ENCODE measurements around the gene DOK3. TPM values are rescaled to one million over a fixed set of nuclear protein-coding genes. Genes with fewer than 3 reads are reported as not detected.

Gene DOK3
- polyA plus RNA-seq, 2 of the 4 experiments (the other 2 are of a cell fraction), result 1.3 to 7.1 TPM

DNA sequence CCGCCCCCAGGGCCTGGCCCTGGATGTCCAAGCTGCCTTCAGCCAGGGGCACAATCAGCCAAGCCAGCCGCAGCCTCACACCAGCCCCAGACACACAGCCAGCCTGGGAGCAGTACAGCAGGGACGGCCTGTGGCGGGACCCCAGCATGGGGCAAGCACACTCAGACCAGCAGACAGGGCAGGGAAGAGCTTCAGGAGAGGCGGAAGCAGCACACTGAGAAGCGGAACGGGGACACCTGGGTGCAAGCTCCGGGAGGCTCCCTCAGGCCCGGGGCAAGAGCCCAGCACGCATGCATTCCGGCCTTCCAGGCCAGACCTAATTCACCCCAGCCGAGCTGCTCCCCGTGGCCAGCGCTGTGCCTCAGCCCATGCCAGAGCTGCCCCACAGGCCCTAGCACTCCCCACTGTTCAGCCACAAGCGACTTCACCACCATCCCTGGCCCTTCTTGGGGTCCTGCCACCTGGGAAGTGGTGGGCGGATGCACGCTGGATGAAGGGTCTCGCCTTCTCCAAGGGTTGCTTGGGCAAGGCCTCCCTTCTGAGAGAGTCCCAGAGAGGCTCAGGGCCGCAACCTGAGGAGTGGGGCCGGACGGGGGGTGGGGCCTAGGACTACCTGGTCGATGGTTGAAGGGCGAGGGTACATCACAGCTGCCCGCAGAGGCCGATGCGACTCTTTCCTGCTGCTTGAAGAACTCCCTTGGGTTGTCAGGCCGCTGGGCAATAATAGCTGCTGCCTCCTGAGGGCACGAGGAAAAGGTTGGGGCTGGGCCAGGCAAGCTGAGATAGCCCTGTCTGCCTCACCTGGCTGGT lies 49.6 kb downstream of the DOK3 start (continued):
- no peak for TF ChIP-seq MAZ (IDR thresholded peaks at IDR 0.05; ENCODE audit: borderline replicate concordance, low read depth, low read length)

DNA sequence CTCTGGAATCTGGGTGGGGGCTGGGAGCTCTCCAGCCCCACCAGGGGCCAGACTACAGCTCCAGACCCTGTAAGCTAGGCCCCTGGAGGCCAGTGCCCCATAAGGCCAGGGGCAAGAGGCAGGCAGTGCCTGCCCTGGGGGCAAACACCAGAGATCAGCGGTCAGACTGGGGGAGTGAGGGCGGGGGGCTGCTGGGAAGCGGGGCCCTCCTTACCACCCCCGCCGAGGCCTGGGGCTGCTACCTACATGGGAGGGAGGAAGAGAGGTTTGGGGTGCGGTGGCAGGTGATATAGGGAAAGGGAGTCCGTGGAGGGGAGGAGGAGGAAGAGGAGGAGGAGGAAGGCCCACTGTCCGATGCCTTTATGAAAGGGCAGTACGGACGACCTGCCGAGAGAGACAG lies 50.3 kb downstream of the DOK3 start:
- no peak overlapping the region for H3K27ac ChIP-seq
- WGBS (ENCODE audit: missing lambda C conversion rate), result 87% methylated on average over 9 of the region's 11 CpGs
- FAIRE-seq, result no peak
- H3K4me2 ChIP-seq, result no peak overlapping the region
- TF ChIP-seq ZFP36 (IDR thresholded peaks at IDR 0.05; ENCODE audit: borderline replicate concordance, partially characterized antibody), result no peak
- ATAC-seq, result no peak
- DNase-seq (ENCODE audit: low read depth in 1 of 2, low spot score in 1 of 2), result no peak
- no peak overlapping the region for H3K4me3 ChIP-seq
- H3K4me1 ChIP-seq, result peaks cover 4% of the 10 kb centered on the region
- CTCF ChIA-PET, result interaction anchor here (1.2 to 25.5 kb wide), 6 partner anchors 11 to 345 kb away, joined by 3 to 871 read pairs (median 287); partner anchors contain the start of genes DBN1, F12, GRK6 and PDLIM7
- POLR2A ChIA-PET, result no interaction called here
- H3K9me3 ChIP-seq, result no peaks in the 10 kb centered on the region

DNA sequence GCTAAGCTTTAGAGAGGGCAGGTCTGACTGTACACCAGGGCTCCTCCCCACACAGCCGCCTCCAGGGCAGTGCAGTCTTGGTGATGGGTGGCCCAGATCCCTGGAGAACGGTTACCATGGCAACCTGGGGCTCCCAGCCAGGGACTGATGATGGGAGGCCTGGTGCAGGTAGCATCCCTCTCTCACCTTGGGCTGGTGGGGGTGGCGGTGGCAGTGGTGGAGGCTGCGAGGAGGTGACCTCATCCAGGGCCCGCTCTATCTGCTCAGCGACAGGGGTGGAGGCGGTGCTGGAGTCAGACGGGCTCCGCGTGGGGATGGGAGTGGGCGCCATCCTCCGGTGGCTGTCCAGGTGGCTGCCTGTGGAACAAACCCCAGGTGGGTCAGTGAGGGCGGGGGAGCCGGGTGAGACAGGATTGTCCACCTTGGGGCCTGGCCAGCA lies 50.7 kb downstream of the DOK3 start:
- Histone ChIP-seq H3K9me3 (no peaks in the 10 kb centered on the region), H3K27ac (no peak overlapping the region), H3K4me3 (no peak overlapping the region), H3K4me2 (no peak overlapping the region), H3K4me1 (peaks cover 8% of the 10 kb centered on the region)
- FAIRE-seq (no peak), DNase-seq (ENCODE audit: low read depth in 1 of 2, low spot score in 1 of 2) (peak in 1 of 2 experiments; percentile 64), ATAC-seq (no peak)
- WGBS (ENCODE audit: missing lambda C conversion rate), result 85% methylated on average over 9 of the region's 14 CpGs
- CTCF ChIA-PET, result interaction anchor here (1.2 to 25.5 kb wide), 6 partner anchors 11 to 344 kb away, joined by 3 to 871 read pairs (median 287); partner anchors contain the start of genes DBN1, F12, GRK6 and PDLIM7
- POLR2A ChIA-PET, result no interaction called here
- TF ChIP-seq TP53 (CRISPR knock-in tag; IDR thresholded peaks at IDR 0.05), result no peak
- TF ChIP-seq ZSCAN20 (CRISPR knock-in tag; IDR thresholded peaks at IDR 0.05), result no peak
- no peak for TF ChIP-seq NPAS2 (CRISPR knock-in tag; IDR thresholded peaks at IDR 0.05; ENCODE audit: borderline replicate concordance)
- no peak for TF ChIP-seq NFE2L2 (conservative IDR thresholded peaks at IDR 0.05; ENCODE audit: low read length)
- no peak for TF ChIP-seq HOXA7 (CRISPR knock-in tag; IDR thresholded peaks at IDR 0.05)
- no peak for TF ChIP-seq HOXB5 (CRISPR knock-in tag; IDR thresholded peaks at IDR 0.05)
- TF ChIP-seq, protein P1, sequence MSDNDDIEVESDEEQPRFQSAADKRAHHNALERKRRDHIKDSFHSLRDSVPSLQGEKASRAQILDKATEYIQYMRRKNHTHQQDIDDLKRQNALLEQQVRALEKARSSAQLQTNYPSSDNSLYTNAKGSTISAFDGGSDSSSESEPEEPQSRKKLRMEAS (IDR thresholded peaks at IDR 0.05), result no peak
- no peak for TF ChIP-seq POLR2A (IDR thresholded peaks at IDR 0.05; ENCODE audit: low read length)
- TF ChIP-seq GATA3 (IDR thresholded peaks at IDR 0.05; ENCODE audit: borderline replicate concordance), result no peak
- TF ChIP-seq HOXB13 (CRISPR knock-in tag; IDR thresholded peaks at IDR 0.05; ENCODE audit: low read depth), result no peak
- TF ChIP-seq FOSL2 (IDR thresholded peaks at IDR 0.05), result no peak
- TF ChIP-seq FOSL2 (CRISPR knock-in tag; IDR thresholded peaks at IDR 0.05), result no peak
- TF ChIP-seq, protein P2, sequence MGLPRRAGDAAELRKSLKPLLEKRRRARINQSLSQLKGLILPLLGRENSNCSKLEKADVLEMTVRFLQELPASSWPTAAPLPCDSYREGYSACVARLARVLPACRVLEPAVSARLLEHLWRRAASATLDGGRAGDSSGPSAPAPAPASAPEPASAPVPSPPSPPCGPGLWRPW (IDR thresholded peaks at IDR 0.05), result no peak
- TF ChIP-seq SREBF2 (IDR thresholded peaks at IDR 0.05), result no peak
- TF ChIP-seq CHD4 (IDR thresholded peaks at IDR 0.05; ENCODE audit: borderline replicate concordance), result no peak

DNA sequence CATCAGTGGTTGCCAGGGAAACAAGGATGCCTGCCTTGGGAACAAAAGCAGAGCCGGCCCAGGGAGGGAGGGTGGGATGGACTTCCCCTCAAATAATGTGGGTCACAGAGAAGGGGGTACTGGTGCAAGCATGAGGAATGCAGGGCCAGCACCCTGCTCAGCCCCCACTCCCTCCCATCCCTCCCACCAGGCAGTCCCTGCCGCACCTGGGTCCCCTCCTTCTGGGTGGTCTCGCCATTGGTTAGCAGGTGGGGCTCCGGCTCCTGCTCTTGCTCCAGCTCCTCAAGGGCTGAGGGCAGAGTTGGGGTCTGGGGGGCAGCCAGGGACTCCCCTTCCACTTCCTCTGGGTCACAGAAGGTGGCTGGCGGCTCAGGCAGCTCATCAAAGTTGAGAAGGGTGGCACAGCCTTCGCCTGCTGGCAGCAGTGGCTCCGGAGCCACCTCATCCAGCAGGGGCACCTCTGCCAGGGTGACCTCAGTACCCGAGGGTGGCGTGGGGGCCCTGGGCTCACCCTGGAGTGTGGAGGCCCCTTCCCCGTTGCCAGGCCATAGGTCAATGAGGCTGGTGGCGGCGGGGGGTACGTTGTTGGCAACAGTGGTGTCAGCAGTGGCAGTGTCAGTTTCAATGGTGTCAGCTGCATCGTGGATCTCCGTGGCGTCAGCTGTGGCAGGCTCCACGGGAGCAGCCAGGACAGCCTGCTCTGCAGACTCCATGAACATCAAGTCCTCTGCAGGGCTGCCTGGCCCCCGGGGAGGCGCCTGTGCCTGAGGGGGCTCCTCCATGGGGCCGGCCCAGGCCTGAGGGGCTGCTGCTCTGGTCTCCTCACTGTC lies 51.6 kb downstream of the DOK3 start:
- ChIA-PET CTCF (interaction anchor here (1.2 to 25.5 kb wide), 11 partner anchors 10 to 344 kb away, joined by 3 to 871 read pairs (median 13); partner anchors contain the start of genes DBN1, F12, GRK6 and PDLIM7), POLR2A (interaction anchor here (0.6 to 1.0 kb wide), 2 partner anchors 32 to 39 kb away, joined by 3 read pairs; partner anchors contain the start of genes GRK6 and PDLIM7)
- DNase-seq (ENCODE audit: low read depth in 1 of 2, low spot score in 1 of 2), result no peak
- no peak for TF ChIP-seq CBX2 (IDR thresholded peaks at IDR 0.05; ENCODE audit: borderline replicate concordance, low read depth)
- TF ChIP-seq KDM1A (IDR thresholded peaks at IDR 0.05; ENCODE audit: low read depth), result no peak
- no peak for TF ChIP-seq POLR2A (IDR thresholded peaks at IDR 0.05; ENCODE audit: low read length)
- no peak for TF ChIP-seq TFCP2L1 (CRISPR knock-in tag; IDR thresholded peaks at IDR 0.05)
- no peak for TF ChIP-seq MAZ (IDR thresholded peaks at IDR 0.05; ENCODE audit: borderline replicate concordance, low read depth, low read length)
- TF ChIP-seq, protein P3, sequence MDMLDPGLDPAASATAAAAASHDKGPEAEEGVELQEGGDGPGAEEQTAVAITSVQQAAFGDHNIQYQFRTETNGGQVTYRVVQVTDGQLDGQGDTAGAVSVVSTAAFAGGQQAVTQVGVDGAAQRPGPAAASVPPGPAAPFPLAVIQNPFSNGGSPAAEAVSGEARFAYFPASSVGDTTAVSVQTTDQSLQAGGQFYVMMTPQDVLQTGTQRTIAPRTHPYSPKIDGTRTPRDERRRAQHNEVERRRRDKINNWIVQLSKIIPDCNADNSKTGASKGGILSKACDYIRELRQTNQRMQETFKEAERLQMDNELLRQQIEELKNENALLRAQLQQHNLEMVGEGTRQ (IDR thresholded peaks at IDR 0.05), result no peak
- TF ChIP-seq, protein P4, sequence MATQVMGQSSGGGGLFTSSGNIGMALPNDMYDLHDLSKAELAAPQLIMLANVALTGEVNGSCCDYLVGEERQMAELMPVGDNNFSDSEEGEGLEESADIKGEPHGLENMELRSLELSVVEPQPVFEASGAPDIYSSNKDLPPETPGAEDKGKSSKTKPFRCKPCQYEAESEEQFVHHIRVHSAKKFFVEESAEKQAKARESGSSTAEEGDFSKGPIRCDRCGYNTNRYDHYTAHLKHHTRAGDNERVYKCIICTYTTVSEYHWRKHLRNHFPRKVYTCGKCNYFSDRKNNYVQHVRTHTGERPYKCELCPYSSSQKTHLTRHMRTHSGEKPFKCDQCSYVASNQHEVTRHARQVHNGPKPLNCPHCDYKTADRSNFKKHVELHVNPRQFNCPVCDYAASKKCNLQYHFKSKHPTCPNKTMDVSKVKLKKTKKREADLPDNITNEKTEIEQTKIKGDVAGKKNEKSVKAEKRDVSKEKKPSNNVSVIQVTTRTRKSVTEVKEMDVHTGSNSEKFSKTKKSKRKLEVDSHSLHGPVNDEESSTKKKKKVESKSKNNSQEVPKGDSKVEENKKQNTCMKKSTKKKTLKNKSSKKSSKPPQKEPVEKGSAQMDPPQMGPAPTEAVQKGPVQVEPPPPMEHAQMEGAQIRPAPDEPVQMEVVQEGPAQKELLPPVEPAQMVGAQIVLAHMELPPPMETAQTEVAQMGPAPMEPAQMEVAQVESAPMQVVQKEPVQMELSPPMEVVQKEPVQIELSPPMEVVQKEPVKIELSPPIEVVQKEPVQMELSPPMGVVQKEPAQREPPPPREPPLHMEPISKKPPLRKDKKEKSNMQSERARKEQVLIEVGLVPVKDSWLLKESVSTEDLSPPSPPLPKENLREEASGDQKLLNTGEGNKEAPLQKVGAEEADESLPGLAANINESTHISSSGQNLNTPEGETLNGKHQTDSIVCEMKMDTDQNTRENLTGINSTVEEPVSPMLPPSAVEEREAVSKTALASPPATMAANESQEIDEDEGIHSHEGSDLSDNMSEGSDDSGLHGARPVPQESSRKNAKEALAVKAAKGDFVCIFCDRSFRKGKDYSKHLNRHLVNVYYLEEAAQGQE (IDR thresholded peaks at IDR 0.05), result no peak
- TF ChIP-seq EP300 (IDR thresholded peaks at IDR 0.05), result no peak
- no peak for TF ChIP-seq RAD21 (conservative IDR thresholded peaks at IDR 0.05 in 1 of 2, IDR thresholded peaks at IDR 0.05 in 1 of 2)
- TF ChIP-seq FOSB (CRISPR knock-in tag; IDR thresholded peaks at IDR 0.05), result no peak
- TF ChIP-seq HOXA7 (CRISPR knock-in tag; IDR thresholded peaks at IDR 0.05), result no peak
- H3K4me1 ChIP-seq, result peaks cover 10% of the 10 kb centered on the region
- WGBS (ENCODE audit: missing lambda C conversion rate), result 79% methylated on average over 7 of the region's 20 CpGs
- no peak for ATAC-seq
- no peak for FAIRE-seq
- H3K9me3 ChIP-seq, result no peaks in the 10 kb centered on the region
- no peak overlapping the region for H3K4me3 ChIP-seq
- H3K4me2 ChIP-seq, result no peak overlapping the region
- H3K27ac ChIP-seq, result no peak overlapping the region

Data from A549 (cell line).